GM20431 (cell line): ENCODE data around the gene CASP12.

Experiments
- in situ Hi-C: fragments of 300-500 bp; cut with MseI, MboI; formaldehyde crosslinking; loops from one replicate; pipeline ENCODE4 v1.15.0; 2020; ENCODE audit warnings: low sequenced_read_pairs; ENCODE audit not compliant: unreplicated experiment

Gene CASP12

GRCh38 chr11:104892723-104893511, 5.3 kb downstream of the CASP12 start:
- in situ Hi-C loops = no loop called here

DNA sequence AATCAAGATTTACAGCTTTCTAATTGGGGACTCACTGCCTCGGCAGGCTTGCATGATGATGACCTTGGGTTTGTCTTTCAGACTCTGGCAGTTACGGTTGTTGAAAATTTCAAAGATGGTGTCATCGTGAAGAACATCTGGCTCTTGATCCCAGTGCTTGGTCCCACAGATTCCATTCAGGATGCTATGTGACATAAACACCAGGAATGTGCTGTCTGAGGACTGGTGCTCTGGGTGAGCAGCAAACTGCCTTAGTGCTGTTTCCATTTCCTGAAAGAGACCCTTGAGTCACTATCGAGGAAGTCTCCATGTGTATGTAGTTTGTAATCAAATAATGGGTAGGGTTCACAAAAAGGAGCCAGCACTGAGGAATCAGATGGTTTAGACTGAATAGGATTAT, 7.1 kb downstream of the CASP12 start:
- in situ Hi-C loops = no loop called here

GRCh38 chr11:104883342-104883741, 14.9 kb downstream of the CASP12 start:
- in situ Hi-C loops = no loop called here

DNA sequence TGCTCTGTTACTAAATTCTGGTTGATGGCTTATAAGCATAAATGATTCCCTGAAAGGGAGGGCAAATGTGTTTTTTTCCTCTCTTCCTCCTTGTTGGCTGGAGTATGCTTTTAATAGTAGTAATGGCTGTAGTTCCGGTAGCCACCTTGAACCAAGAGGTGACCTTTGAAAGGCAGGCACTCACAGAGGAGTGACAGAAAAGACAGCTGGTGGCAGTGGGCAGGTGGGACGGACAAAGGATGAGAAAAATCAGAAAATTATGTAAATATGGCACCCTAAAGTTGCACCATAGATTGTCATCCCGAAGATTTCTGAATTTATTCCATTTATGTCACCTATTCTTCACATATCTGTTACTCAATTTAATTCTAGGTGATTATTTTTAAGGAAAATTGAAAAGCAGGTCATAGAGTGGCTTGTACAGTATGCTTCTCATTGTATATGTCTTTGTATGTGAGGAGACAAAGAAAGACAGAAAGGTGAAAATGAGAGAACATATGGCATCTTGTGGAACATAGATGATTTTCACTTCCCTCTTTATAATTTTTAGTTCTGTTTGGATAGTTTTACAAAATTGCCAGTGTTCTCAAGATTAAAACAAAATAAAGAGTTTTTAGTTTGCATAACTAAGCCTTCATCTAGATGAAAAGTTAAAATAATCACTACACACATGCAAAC, 17.0 kb downstream of the CASP12 start:
- in situ Hi-C loops = no loop called here

GRCh38 chr11:104879514-104880190, 18.6 kb downstream of the CASP12 start:
- in situ Hi-C loops = no loop called here

DNA sequence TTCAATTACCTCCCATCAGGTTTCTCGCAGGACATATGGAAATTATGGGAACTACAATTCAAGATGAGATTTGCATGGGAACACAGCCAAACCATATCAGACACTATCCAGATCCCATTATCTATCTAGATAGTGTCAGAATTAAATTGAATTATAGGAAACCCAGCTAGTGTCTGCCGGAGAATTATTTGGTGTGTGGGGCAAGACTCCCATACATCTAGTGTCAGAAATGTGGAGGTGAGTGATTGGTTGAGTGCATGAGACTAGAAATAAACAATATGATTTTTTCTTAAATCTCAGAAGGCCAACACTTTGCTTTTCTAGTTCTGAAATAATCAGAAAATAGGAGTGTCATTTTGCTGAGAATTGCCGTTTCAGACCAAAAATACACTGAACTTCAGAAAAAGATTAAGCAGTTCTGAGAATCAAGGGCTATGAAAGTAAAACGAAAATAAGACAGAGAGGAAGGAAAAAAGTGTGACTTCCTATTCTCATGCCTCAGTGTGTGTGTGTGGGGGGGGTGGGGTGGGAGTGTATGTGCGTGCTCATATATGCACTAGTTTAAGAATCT, 21.3 kb downstream of the CASP12 start:
- in situ Hi-C loops = no loop called here

GRCh38 chr11:104876324-104876723, 21.9 kb downstream of the CASP12 start:
- in situ Hi-C loops = no loop called here

- in situ Hi-C loops = no loop called here
Observed at GRCh38 chr11:104873252-104873651, 25.0 kb downstream of the CASP12 start.

DNA sequence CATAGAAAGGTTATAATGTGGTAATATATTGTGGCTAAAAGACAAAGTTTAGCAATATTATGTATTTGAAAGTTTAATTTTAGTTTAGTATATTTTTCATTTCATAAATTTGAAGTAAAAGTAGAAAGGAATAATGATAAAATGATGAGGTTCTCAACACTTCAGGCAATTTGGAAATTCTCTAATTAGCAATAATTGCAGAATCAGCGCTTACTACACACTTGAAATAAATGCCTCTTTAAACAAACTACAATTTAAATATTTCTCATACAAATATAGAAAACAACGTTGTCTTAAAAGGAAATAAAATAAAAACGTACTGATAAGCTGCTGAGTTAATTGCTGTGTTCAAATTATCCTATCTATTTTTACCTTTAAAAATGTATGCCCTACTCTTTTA, 25.9 kb downstream of the CASP12 start:
- in situ Hi-C loops = no loop called here

DNA sequence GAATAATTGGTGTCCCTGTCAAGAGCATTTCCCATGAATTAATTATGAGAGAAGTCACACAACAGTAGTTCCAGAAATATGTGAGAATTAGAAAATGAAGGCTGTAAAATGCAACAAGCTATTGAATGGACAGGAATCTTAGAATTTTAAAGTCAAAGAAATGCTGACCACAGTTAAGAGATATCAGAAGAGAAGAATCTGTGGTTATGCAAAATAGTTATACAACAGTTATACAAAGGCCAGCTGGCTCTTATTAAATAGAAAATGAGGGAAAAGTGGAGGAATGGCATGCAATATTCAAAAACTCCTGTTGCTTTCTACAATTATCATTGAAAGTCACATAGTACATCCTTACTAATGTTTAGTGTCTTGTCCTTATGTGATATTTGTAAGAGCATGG, 27.4 kb downstream of the CASP12 start:
- in situ Hi-C loops = no loop called here

DNA sequence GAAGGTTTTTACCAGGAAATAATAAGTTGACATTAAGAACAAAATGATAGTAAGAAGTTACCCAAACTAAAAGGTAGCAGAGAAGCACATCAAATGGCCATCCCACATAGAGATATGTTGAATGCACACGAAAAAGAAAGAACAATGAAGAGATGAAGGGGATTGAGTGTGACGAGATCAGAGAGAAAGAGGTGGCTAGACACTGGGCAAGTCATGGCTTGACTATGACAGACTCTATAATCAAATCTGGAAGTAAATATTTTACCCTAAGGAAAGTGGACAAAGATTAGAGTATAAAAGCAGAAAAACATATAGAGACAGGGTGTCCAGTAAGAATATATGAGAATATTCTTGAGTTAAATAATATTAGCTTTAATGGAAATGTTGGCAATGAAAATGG, 31.4 kb downstream of the CASP12 start:
- in situ Hi-C loops = no loop called here

- in situ Hi-C loops = no loop called here
Observed at GRCh38 chr11:104858882-104859775, 39.1 kb downstream of the CASP12 start.

- in situ Hi-C loops = no loop called here
Observed at GRCh38 chr11:104856607-104857006, 41.7 kb downstream of the CASP12 start.

GRCh38 chr11:104855965-104856364, 42.3 kb downstream of the CASP12 start:
- in situ Hi-C loops = no loop called here

DNA sequence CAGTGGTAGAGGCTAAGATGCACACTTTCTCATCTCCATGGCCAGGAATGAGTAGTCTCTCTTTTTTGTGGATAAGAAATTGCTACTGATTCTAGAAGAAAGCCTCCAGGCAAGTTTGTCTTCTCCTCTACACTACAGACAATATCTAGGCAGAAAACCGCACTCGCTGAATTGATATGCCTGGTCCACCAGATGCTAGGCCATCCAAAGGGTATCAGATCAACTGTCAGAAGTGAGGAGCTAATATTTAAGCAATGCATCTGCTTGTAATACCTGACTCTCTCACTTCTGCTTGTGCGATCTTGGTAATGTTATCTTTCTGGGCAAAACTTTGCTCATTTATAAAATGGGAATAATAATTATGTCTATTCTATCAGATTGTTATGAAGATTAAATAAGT, 45.0 kb downstream of the CASP12 start:
- in situ Hi-C loops = no loop called here

- in situ Hi-C loops = no loop called here
Observed at GRCh38 chr11:104852811-104853210, 45.4 kb downstream of the CASP12 start.

- in situ Hi-C loops = no loop called here
Observed at GRCh38 chr11:104846216-104846615, 52.0 kb downstream of the CASP12 start.

DNA sequence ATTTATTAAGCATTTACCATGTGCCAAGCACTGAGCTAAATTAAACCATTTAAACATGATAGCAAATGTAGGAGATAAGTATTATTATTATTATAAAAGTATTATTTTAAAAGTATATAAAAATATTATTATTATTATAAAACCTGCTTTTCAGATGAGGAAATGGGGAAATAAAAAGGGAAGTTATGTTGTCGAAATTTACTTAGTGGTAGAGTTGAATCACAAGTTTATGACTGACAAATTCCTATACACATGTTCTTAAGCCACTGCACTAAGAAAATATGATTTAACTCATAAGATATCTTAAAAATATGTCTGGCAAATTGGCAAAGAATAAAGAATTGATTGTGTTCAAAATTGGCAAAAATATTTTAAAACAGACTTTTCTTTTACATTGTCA, 53.8 kb downstream of the CASP12 start:
- in situ Hi-C loops = no loop called here

GRCh38 chr11:104843150-104843836, 55.0 kb downstream of the CASP12 start:
- in situ Hi-C loops = no loop called here
